Measurements from ENCODE around the gene FXYD5. TPM values are rescaled to one million over a fixed set of nuclear protein-coding genes. Genes with fewer than 3 reads are reported as not detected.

Gene FXYD5
- total RNA-seq, 4 donors from 2014 or later, result 5.2 to 23.3 (median 14.3) TPM

GRCh38 chr19:35106898-35107541 lies 47.5 kb upstream of the FXYD5 start:
- H3K9me3 ChIP-seq, result no peaks in the 10 kb centered on the region
- no peaks in the 10 kb centered on the region for H3K27me3 ChIP-seq
- intact Hi-C loops (cut with DNase I; ENCODE audit: low total_unique reads), result no loop called here
- peaks cover 6 to 16% of the 10 kb centered on the region in 2 donors for H3K4me1 ChIP-seq
- TF ChIP-seq CTCF (IDR thresholded peaks at IDR 0.05 in 4 of 5, conservative IDR thresholded peaks at IDR 0.05 in 1 of 5) (no peak), POLR2A (IDR thresholded peaks at IDR 0.05) (no peak)
- in situ Hi-C loops (cut with MboI; ENCODE audit: low sequenced_read_pairs in 4 of 4), result no loop called here
- H3K4me3 ChIP-seq, result no peak overlapping the region
- DNase-seq, result no peak
- no peak for ATAC-seq
- peak overlapping the region in 2 of 4 donors; percentile 47 to 61 for H3K27ac ChIP-seq
- H3K36me3 ChIP-seq, result no peaks in the 10 kb centered on the region

DNA sequence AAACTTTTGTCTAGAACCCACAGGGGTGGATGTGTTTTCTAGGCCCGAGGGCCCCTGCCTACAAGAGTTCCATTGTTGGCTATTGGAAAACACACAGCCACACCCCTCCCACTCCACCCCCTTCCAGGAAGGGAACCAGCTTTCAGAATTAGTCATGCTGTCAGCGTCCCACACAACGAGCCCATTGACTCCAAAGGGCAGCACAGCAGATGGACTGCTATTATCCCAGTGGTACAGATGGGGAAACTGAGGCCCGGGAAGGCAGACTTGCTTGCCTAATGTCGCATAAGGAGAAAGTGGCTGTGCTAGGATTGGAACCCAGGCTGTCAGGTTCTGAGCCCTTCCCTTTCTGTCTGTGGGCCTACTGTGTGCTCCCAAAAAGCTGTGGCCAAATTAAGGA lies 47.0 kb upstream of the FXYD5 start:
- in situ Hi-C loops (cut with MboI; ENCODE audit: low sequenced_read_pairs in 4 of 4), result no loop called here
- H3K36me3 ChIP-seq, result no peaks in the 10 kb centered on the region

DNA sequence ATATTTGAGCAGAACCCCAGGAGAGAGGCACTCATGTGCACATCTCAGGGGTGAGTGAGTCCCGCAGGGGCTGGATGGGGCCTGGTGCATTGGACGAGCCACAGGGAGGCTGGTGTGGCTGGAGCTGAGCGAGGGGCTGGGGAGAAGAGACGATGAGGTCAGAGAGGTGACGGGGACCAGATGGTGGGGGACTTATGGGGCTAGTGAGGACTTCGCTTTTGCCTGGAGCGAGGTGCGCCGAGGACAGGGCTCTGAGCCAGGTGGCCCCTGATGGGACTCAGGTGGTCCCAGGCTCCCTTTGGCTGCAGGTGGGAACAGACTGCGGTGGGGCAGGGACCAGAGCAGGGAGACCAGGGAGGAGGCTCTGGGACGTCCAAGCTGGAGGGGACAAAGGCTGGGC lies 45.8 kb upstream of the FXYD5 start:
- no peak overlapping the region for H3K27ac ChIP-seq
- no peaks in the 10 kb centered on the region for H3K27me3 ChIP-seq
- no peak for TF ChIP-seq POLR2A (IDR thresholded peaks at IDR 0.05)
- TF ChIP-seq CTCF (IDR thresholded peaks at IDR 0.05 in 4 of 5, conservative IDR thresholded peaks at IDR 0.05 in 1 of 5), result no peak
- no peaks in the 10 kb centered on the region for H3K9me3 ChIP-seq
- no peaks in the 10 kb centered on the region for H3K36me3 ChIP-seq
- DNase-seq (no peak), ATAC-seq (no peak)
- no peak overlapping the region for H3K4me3 ChIP-seq
- intact Hi-C loops (cut with DNase I; ENCODE audit: low total_unique reads), result no loop called here
- peaks cover 6 to 16% of the 10 kb centered on the region in 2 donors for H3K4me1 ChIP-seq
- in situ Hi-C loops (cut with MboI; ENCODE audit: low sequenced_read_pairs in 4 of 4), result no loop called here

More for the DNA sequence above, 47.0 kb upstream of the FXYD5 start:
- no peak for DNase-seq
- Histone ChIP-seq H3K4me1 (peaks cover 6 to 16% of the 10 kb centered on the region in 2 donors), H3K27ac (no peak overlapping the region), H3K9me3 (no peaks in the 10 kb centered on the region), H3K27me3 (no peaks in the 10 kb centered on the region), H3K4me3 (no peak overlapping the region)
- no peak for ATAC-seq
- TF ChIP-seq POLR2A (IDR thresholded peaks at IDR 0.05) (no peak), CTCF (IDR thresholded peaks at IDR 0.05 in 4 of 5, conservative IDR thresholded peaks at IDR 0.05 in 1 of 5) (no peak)
- intact Hi-C loops (cut with DNase I; ENCODE audit: low total_unique reads), result no loop called here

DNA sequence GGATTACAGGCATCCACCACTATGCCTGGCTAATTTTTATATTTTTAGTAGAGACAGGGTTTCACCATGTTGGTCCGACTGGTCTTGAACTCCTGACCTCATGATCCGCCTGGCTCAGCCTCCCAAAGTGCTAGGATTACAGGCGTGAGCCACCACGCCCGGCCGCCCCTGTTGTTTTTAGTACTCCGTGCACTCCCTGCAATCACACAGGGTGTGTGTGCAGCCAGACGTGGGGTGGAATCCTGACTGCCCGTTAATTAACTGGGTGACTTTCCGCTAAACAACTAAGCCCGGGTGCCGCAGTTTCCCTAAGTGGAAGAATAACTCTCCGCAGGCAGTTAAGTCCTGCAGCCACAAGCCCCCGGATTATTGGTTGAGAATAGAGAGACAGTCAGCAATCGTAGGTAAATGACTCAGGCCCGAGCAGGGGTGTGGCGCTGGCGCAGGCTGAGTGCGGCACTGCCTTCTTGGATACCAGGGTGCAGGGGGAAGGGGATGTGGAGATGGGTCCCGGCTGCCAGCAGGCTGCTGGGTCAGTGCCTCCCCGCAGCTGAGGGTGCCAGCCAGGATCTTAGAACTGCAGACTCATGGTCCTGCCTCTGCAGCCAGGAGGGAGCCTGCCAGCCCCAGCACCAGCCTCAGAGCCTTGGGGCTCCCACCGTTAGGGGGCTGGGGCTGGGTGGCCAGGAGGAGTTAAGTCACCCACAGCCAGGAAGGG lies 45.0 kb upstream of the FXYD5 start:
- TF ChIP-seq POLR2A (IDR thresholded peaks at IDR 0.05), result no peak
- TF ChIP-seq CTCF (IDR thresholded peaks at IDR 0.05 in 4 of 5, conservative IDR thresholded peaks at IDR 0.05 in 1 of 5), result no peak
- H3K27me3 ChIP-seq, result no peaks in the 10 kb centered on the region
- no peaks in the 10 kb centered on the region for H3K36me3 ChIP-seq
- H3K27ac ChIP-seq, result peak overlapping the region in 3 of 4 donors; percentile 30 to 74 (median 72)
- in situ Hi-C loops (cut with MboI; ENCODE audit: low sequenced_read_pairs in 4 of 4) (no loop called here), intact Hi-C loops (cut with DNase I; ENCODE audit: low total_unique reads) (no loop called here)
- H3K4me3 ChIP-seq, result no peak overlapping the region
- ATAC-seq (peak; percentile 67 to 83), DNase-seq (peak; percentile 44 to 88)
- no peaks in the 10 kb centered on the region for H3K9me3 ChIP-seq
- peaks cover 6 to 20% of the 10 kb centered on the region in 2 donors for H3K4me1 ChIP-seq
